Natural killer cell (primary cell): Measurements from ENCODE around the gene NEMP1. TPM values are rescaled to one million over a fixed set of nuclear protein-coding genes. Genes with fewer than 3 reads are reported as not detected.

ENCODE experiments used
- ATAC-seq, 3 donors: fragments of 150-1000 bp in 2 of 3; fragments of 200-7000 bp in 1 of 3; cut with Tn5 transposase; 1 replicate in 1 of 3; 2 replicates in 2 of 3; pipeline ENCODE4 v1.10.0; 2021; ENCODE audit warnings: mild to moderate bottlenecking in 2 of 3, moderate library complexity in 2 of 3
- DNase-seq, 2 donors: peaks; one replicate each; pipeline versions ENCODE4 v3.0.0 to v3.0.0-alpha.2; 2013 to 2021; ENCODE audit warnings: mixed read lengths in 1 of 2
- H3K27ac ChIP-seq: one replicate; pipeline ENCODE4 v1.5.1; 2013; ENCODE audit warnings: mild to moderate bottlenecking, low read length
- H3K27me3 ChIP-seq: one replicate; pipeline ENCODE4 v1.6.1; 2013; ENCODE audit warnings: low read length; ENCODE audit not compliant: control insufficient read depth, insufficient read depth
- H3K36me3 ChIP-seq: one replicate; pipeline ENCODE4 v1.6.1; 2013; ENCODE audit warnings: low read length; ENCODE audit not compliant: control insufficient read depth, insufficient read depth
- H3K4me1 ChIP-seq: one replicate; pipeline ENCODE4 v1.6.1; 2013; ENCODE audit warnings: low read length; ENCODE audit not compliant: control insufficient read depth, insufficient read depth
- H3K4me3 ChIP-seq: one replicate; pipeline ENCODE4 v1.5.1; 2013; ENCODE audit warnings: low read length
- H3K9me3 ChIP-seq: one replicate; pipeline ENCODE4 v1.6.1; 2013; ENCODE audit warnings: low read length; ENCODE audit not compliant: control insufficient read depth, insufficient read depth
- H3K27ac Mint-ChIP-seq, 2 donors: one replicate each; pipeline ENCODE4 v1.8.0; 2022; ENCODE audit warnings: mild to moderate bottlenecking in 2 of 2, mixed read lengths in 2 of 2, moderate library complexity in 1 of 2
- H3K27me3 Mint-ChIP-seq, 2 donors: one replicate each; pipeline ENCODE4 v1.8.0; 2022; ENCODE audit warnings: low read depth in 2 of 2, mixed read lengths in 2 of 2
- H3K36me3 Mint-ChIP-seq: one replicate; pipeline ENCODE4 v1.8.0; 2022; ENCODE audit warnings: mixed read lengths
- H3K4me1 Mint-ChIP-seq, 2 donors: one replicate each; pipeline ENCODE4 v1.8.0; 2022; ENCODE audit warnings: mixed read lengths in 2 of 2
- H3K4me3 Mint-ChIP-seq: one replicate; pipeline ENCODE4 v1.8.0; 2022; ENCODE audit warnings: mild to moderate bottlenecking, moderate library complexity, mixed read lengths
- H3K9me3 Mint-ChIP-seq, 2 donors: one replicate each; pipeline ENCODE4 v1.8.0; 2022; ENCODE audit warnings: mixed read lengths in 2 of 2
- WGBS: methylation state at CpG from one replicate; pipeline ENCODE4 v1.1.7; 2013; ENCODE audit warnings: missing lambda C conversion rate; ENCODE audit not compliant: insufficient coverage; 5-methylcytosine and 5-hydroxymethylcytosine counted together
- intact Hi-C: fragments of 100-400 bp; cut with micrococcal nuclease; formaldehyde crosslinking; loops from one replicate; pipeline ENCODE4 v1.14.2; 2022
- total RNA-seq, 4 donors: library from RNA; stranded (reverse); fragments of 120-200 nt in 1 of 4; gene quantifications; one replicate each; pipeline versions ENCODE4 v1.2.3 to v1.2.4, GENCODE V29; 2013 to 2022
- TF ChIP-seq, protein P1 (sequence below): fragments of 200-600 bp; IDR thresholded peaks from one replicate; pipeline ENCODE4 v1.8.0; 2022; ENCODE audit warnings: antibody characterized with exemption

The NEMP1 gene
- total RNA-seq, 3 donors from 2014 or later (not counting 1 experiment from before 2014, with no cell fraction given), result 11.1 to 16.7 (median 12.1) TPM

DNA sequence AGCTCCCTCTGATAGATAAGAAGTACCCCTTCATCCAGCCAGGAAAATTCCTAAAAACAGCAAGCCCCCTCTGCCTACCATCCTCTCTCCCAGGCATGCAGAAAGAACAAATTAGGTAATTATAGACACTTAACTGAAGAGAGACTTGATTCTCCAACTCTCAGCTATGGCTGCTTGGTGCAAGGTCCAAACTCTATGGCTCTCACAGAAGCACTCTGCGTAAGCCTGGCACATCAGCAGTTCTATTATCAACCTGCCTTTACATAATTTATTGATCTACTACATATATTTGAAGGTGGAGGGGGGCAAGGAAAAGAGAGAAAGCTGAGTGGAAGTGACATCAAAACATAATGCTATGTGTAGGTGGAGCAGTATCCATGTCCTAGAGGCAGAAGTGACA, 27.6 kb downstream of the NEMP1 start:
- Histone ChIP-seq H3K36me3 (no peaks in the 10 kb centered on the region), H3K27me3 (no peaks in the 10 kb centered on the region), H3K9me3 (no peaks in the 10 kb centered on the region), H3K27ac (no peak overlapping the region), H3K4me1 (peaks cover 31% of the 10 kb centered on the region), H3K4me3 (no peak overlapping the region)
- Mint-ChIP-seq H3K9me3 (no peaks in the 10 kb centered on the region), H3K36me3 (no peaks in the 10 kb centered on the region), H3K27me3 (peaks cover 25 to 45% of the 10 kb centered on the region in 2 donors), H3K4me1 (peaks cover 31 to 36% of the 10 kb centered on the region in 2 donors), H3K27ac (no peak overlapping the region), H3K4me3 (no peak overlapping the region)
- DNase-seq (no peak), ATAC-seq (no peak)
- WGBS, result no CpG with 5 or more reads among the region's 1 CpG
- intact Hi-C loops, result no loop called here
- TF ChIP-seq, protein P1, sequence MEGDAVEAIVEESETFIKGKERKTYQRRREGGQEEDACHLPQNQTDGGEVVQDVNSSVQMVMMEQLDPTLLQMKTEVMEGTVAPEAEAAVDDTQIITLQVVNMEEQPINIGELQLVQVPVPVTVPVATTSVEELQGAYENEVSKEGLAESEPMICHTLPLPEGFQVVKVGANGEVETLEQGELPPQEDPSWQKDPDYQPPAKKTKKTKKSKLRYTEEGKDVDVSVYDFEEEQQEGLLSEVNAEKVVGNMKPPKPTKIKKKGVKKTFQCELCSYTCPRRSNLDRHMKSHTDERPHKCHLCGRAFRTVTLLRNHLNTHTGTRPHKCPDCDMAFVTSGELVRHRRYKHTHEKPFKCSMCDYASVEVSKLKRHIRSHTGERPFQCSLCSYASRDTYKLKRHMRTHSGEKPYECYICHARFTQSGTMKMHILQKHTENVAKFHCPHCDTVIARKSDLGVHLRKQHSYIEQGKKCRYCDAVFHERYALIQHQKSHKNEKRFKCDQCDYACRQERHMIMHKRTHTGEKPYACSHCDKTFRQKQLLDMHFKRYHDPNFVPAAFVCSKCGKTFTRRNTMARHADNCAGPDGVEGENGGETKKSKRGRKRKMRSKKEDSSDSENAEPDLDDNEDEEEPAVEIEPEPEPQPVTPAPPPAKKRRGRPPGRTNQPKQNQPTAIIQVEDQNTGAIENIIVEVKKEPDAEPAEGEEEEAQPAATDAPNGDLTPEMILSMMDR, result no peak

DNA sequence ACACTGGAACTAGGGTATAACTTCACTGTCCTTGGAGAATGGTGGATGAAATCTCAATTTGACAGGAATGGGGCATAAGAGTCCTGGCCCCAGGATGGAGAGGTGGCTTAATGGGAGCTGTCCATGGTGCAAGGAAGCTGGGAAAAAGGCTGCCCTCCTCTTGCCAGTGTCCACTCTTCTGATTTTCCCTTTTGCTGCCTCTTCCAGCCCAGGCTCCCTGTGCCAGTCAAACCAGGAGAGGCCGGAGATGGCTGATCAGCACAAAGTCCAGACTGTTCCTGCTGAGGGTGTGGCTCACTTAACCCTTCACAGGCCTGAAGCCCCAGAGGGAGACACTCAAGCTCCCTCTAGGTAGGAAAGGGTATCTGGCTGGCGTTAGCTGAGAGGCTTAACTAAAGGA, 28.7 kb downstream of the NEMP1 start, which contains the start of gene MYO1A:
MYO1A (minus strand) TSS at position 240 of the 400 bp plus-strand sequence. CDS start 1,806 bp downstream, outside the sequence.
- Histone ChIP-seq H3K4me1 (peaks cover 31% of the 10 kb centered on the region), H3K4me3 (no peak within 1 kb of the TSS), H3K36me3 (no peaks in the 10 kb centered on the region), H3K27me3 (peaks cover 2% of the 10 kb centered on the region), H3K9me3 (no peaks in the 10 kb centered on the region), H3K27ac (no peak within 1 kb of the TSS)
- TF ChIP-seq, protein P1, result no peak
- H3K36me3 Mint-ChIP-seq, result no peaks in the 10 kb centered on the region
- intact Hi-C loops, result no loop called here
- ATAC-seq, result no peak
- H3K4me3 Mint-ChIP-seq, result no peak within 1 kb of the TSS
- peaks cover 35 to 57% of the 10 kb centered on the region in 2 donors for H3K27me3 Mint-ChIP-seq
- DNase-seq, result no peak
- H3K4me1 Mint-ChIP-seq, result peaks cover 33 to 36% of the 10 kb centered on the region in 2 donors
- no peaks in the 10 kb centered on the region for H3K9me3 Mint-ChIP-seq
- 96% methylated on average over 2 of the region's 2 CpGs for WGBS
- no peak within 1 kb of the TSS for H3K27ac Mint-ChIP-seq

DNA sequence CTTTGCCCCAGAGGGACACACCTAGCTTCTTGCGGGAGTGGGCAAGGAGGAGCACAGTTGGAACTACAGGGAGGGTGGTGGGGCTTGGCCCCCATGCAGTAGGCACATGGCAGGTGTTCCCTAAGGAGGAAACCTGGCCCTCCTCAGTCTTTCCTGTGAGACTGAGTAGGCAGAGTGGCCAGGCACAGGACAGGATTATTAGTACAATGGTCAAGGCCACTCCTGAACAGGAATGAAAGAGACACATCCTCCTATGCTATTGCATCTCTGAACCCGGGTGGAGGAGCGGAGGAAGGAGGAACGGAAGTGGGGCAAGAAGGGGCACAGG, 29.5 kb downstream of the NEMP1 start:
- H3K9me3 ChIP-seq, result no peaks in the 10 kb centered on the region
- no peak overlapping the region for H3K27ac ChIP-seq
- intact Hi-C loops, result no loop called here
- H3K4me3 ChIP-seq, result no peak overlapping the region
- TF ChIP-seq, protein P1, result no peak
- H3K27me3 Mint-ChIP-seq, result peaks cover 37 to 59% of the 10 kb centered on the region in 2 donors
- H3K4me3 Mint-ChIP-seq, result no peak overlapping the region
- H3K27me3 ChIP-seq, result peaks cover 2% of the 10 kb centered on the region
- peaks cover 33 to 36% of the 10 kb centered on the region in 2 donors for H3K4me1 Mint-ChIP-seq
- DNase-seq (no peak), ATAC-seq (no peak)
- peaks cover 31% of the 10 kb centered on the region for H3K4me1 ChIP-seq
- H3K9me3 Mint-ChIP-seq, result no peaks in the 10 kb centered on the region
- no peaks in the 10 kb centered on the region for H3K36me3 Mint-ChIP-seq
- no peak overlapping the region for H3K27ac Mint-ChIP-seq
- WGBS, result 95% methylated on average over 4 of the region's 4 CpGs
- no peaks in the 10 kb centered on the region for H3K36me3 ChIP-seq

DNA sequence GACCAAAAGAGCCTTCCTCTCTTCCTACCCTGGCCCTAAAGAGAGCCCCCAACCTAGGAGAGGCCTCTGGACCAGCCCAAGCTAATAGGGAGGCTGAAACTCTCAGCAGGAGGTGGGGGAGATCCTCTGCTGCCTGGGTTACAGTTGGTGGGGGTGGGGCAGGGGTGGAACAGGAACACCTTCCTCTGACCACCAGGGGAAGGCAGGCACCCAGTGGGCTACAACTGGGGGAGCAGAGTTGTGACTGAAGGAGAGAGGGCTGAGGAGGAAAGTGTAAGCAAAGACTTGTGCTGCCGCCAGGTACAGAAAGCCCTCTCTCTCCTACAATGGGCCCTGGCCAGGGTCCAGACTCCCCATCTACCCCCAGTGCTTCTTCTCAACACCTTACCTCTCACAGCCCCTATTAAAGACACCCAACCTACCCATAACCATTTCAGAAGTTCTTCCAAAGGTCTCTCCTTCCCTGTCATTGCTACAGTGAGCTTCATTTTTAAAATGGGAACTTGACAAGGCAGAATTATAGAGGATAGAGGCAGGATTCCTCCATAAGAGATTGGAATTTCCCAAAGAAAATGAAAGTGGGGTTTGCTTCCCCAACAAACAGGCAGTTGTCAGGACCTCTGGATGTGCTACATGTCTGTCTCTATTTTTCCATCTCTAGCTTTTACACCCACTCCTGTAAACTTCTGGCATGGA, 30.0 kb downstream of the NEMP1 start:
- Mint-ChIP-seq H3K36me3 (no peaks in the 10 kb centered on the region), H3K27me3 (peaks cover 41 to 64% of the 10 kb centered on the region in 2 donors), H3K4me3 (no peak overlapping the region), H3K4me1 (peaks cover 33 to 36% of the 10 kb centered on the region in 2 donors), H3K9me3 (no peaks in the 10 kb centered on the region), H3K27ac (no peak overlapping the region)
- intact Hi-C loops, result no loop called here
- peaks cover 2% of the 10 kb centered on the region for H3K27me3 ChIP-seq
- TF ChIP-seq, protein P1, result no peak
- no peak overlapping the region for H3K27ac ChIP-seq
- peaks cover 31% of the 10 kb centered on the region for H3K4me1 ChIP-seq
- 94% methylated on average over 1 of the region's 1 CpG for WGBS
- no peak overlapping the region for H3K4me3 ChIP-seq
- H3K9me3 ChIP-seq, result no peaks in the 10 kb centered on the region
- DNase-seq (no peak), ATAC-seq (no peak)
- no peaks in the 10 kb centered on the region for H3K36me3 ChIP-seq
